C4-2B (cell line): ENCODE measurements around the gene TRIO.

Source experiments
- ZFX ChIP-seq: fragments of 450-650 bp; IDR thresholded peaks from 2 replicates; pipeline ENCODE4 v1.6.1; 2017
- TF ChIP-seq, protein P1 (sequence below): fragments of 450-650 bp; conservative IDR thresholded peaks from 2 replicates; pipeline ENCODE4 v1.5.1; 2017; ENCODE audit warnings: mild to moderate bottlenecking

DNA sequence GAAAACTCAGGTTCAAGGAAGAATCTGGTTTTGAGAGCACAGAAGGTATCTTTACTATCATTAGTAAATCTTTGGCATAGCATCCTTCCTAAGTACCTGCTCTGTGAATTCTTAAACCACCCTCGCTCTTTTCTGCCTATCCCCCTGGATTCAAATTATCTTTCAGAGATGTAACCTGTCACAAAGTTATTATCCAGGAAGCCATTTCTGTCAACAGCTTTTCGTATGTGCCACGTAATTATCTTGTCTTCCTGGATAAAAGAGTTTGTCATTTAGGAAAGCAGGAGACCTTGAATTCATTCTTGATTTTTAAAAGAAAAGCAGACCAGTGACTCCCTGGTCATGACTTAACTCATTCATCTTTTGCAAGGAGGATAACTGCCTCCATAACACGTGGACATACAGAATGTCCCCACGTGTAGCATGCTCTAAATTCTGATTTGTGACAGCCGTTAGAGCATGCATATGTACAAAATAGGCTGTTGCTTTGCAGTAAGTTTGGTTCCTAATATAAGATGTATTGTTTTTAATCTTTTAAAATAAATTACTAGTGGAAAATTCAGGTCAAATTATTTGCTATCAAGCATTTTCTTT, 189.0 kb downstream of the TRIO start:
- TF ChIP-seq, protein P1, sequence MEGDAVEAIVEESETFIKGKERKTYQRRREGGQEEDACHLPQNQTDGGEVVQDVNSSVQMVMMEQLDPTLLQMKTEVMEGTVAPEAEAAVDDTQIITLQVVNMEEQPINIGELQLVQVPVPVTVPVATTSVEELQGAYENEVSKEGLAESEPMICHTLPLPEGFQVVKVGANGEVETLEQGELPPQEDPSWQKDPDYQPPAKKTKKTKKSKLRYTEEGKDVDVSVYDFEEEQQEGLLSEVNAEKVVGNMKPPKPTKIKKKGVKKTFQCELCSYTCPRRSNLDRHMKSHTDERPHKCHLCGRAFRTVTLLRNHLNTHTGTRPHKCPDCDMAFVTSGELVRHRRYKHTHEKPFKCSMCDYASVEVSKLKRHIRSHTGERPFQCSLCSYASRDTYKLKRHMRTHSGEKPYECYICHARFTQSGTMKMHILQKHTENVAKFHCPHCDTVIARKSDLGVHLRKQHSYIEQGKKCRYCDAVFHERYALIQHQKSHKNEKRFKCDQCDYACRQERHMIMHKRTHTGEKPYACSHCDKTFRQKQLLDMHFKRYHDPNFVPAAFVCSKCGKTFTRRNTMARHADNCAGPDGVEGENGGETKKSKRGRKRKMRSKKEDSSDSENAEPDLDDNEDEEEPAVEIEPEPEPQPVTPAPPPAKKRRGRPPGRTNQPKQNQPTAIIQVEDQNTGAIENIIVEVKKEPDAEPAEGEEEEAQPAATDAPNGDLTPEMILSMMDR: no peak
- TF ChIP-seq ZFX: no peak
